SU-DHL-6 (cell line): ENCODE results near the gene PSEN1.

Experiments
- H2AFZ ChIP-seq: fragments of 200-600 bp; sonication (generic); 2 replicates; pipeline ENCODE4 v1.6.1; 2014; ENCODE audit warnings: low read depth, mild to moderate bottlenecking, moderate library complexity, mixed read lengths, antibody characterized with exemption, low read length; ENCODE audit not compliant: severe bottlenecking
- H3F3A ChIP-seq: fragments of 200-600 bp; shearing (Covaris generic); 2 replicates; pipeline ENCODE4 v1.6.0; 2016; ENCODE audit warnings: antibody characterized with exemption, mild to moderate bottlenecking; ENCODE audit not compliant: insufficient read depth
- H3K27ac ChIP-seq: fragments of 200-600 bp; sonication (generic); 2 replicates; pipeline ENCODE4 v1.5.1; 2016; ENCODE audit warnings: low read depth, mild to moderate bottlenecking, low read length, moderate library complexity, mixed read lengths
- H3K27me3 ChIP-seq: fragments of 200-600 bp; sonication (generic), shearing (Covaris generic); 2 replicates; pipeline ENCODE4 v1.6.0; 2014; ENCODE audit warnings: mild to moderate bottlenecking, low read length
- H3K36me3 ChIP-seq: fragments of 200-600 bp; sonication (generic); 2 replicates; pipeline ENCODE4 v1.6.1; 2014; ENCODE audit warnings: mild to moderate bottlenecking, low read length, mixed read lengths
- H3K4me2 ChIP-seq: fragments of 300-600, 200-600 bp; shearing (Covaris generic), sonication (generic); 2 replicates; pipeline ENCODE4 v1.6.0; 2014; ENCODE audit warnings: low read length, low read depth, mild to moderate bottlenecking; ENCODE audit not compliant: poor library complexity, severe bottlenecking
- H3K4me3 ChIP-seq: fragments of 200-600 bp; sonication (generic); 2 replicates; pipeline ENCODE4 v1.5.1; 2014; ENCODE audit warnings: antibody characterized with exemption, low read length, mild to moderate bottlenecking, mixed read lengths; ENCODE audit not compliant: insufficient read depth, poor library complexity, severe bottlenecking
- H3K79me2 ChIP-seq: fragments of 200-600 bp; sonication (generic); 2 replicates; pipeline ENCODE4 v1.6.1; 2014; ENCODE audit warnings: mild to moderate bottlenecking, low read length, moderate library complexity; ENCODE audit not compliant: insufficient read depth
- H3K9ac ChIP-seq: fragments of 200-600 bp; sonication (generic); 2 replicates; pipeline ENCODE4 v1.7.0; 2014; ENCODE audit warnings: mild to moderate bottlenecking, low read length
- H3K9me2 ChIP-seq: fragments of 200-600 bp; sonication (generic); replicated peaks from 2 replicates; pipeline ENCODE4 v1.6.1; 2014; ENCODE audit warnings: low read length; ENCODE audit not compliant: insufficient read depth
- H3K9me3 ChIP-seq: fragments of 200-600 bp; sonication (generic); 2 replicates; pipeline ENCODE4 v1.6.1; 2014; ENCODE audit warnings: low read length, mixed read lengths; ENCODE audit not compliant: insufficient read depth
- H4K20me1 ChIP-seq: fragments of 200-600 bp; sonication (generic); 2 replicates; pipeline ENCODE4 v1.6.1; 2014; ENCODE audit warnings: low read depth, mild to moderate bottlenecking, antibody characterized with exemption, low read length, moderate library complexity, mixed read lengths
- EZH2phosphoT487 ChIP-seq: fragments of 200-600 bp; sonication (generic), shearing (Covaris generic); conservative IDR thresholded peaks from 2 replicates; pipeline ENCODE4 v1.6.1; 2018; ENCODE audit warnings: mild to moderate bottlenecking, antibody characterized with exemption, low read length, moderate library complexity, mixed read lengths
- TF ChIP-seq, protein P1 (sequence below): fragments of 200-600 bp; sonication (generic); IDR thresholded peaks from one replicate; pipeline ENCODE4 v1.5.1; 2017; ENCODE audit warnings: antibody characterized with exemption, mild to moderate bottlenecking, low read length, moderate library complexity; ENCODE audit not compliant: insufficient read depth, poor library complexity, severe bottlenecking

PSEN1 gene

DNA sequence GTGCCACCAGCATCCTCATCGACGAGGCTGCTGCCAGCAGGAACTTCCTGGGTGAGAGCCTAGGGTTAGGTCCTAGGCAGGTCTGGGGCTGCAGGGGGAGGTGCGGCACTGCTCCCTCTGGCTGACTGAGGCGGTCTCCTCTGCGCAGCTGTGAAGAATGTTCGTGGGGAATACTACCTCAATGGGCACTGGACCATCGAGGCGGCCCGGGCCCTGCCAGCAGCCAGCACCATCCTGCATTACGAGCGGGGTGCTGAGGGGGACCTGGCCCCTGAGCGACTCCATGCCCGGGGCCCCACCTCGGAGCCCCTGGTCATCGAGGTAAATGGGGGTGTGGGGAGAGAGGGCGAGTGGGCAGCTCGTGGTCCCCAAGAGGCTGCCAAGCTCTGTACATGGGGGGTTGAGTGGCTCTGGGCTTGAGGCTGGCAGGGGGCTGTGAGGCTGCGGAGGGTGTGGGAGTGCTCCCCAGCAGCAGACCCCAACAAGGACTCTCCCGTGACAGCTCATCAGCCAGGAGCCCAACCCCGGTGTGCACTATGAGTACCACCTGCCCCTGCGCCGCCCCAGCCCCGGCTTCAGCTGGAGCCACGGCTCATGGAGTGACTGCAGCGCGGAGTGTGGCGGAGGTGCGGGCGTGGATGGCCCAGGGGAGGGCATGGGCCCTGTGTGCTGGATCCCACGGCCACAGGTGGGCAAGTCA, 115.4 kb downstream of the PSEN1 start:
- Histone ChIP-seq H3K4me2 (no peak overlapping the region), H3K9me2 (no peaks in the 10 kb centered on the region), H2AFZ (no peak overlapping the region), H3K9me3 (no peaks in the 10 kb centered on the region), H4K20me1 (no peaks in the 10 kb centered on the region), H3F3A (peaks cover 5% of the 10 kb centered on the region), H3K9ac (no peak overlapping the region), H3K27me3 (no peaks in the 10 kb centered on the region), H3K4me3 (no peak overlapping the region), H3K79me2 (no peaks in the 10 kb centered on the region), H3K27ac (no peak overlapping the region), H3K36me3 (no peaks in the 10 kb centered on the region)
- TF ChIP-seq EZH2phosphoT487, result no peak
- TF ChIP-seq, protein P1, sequence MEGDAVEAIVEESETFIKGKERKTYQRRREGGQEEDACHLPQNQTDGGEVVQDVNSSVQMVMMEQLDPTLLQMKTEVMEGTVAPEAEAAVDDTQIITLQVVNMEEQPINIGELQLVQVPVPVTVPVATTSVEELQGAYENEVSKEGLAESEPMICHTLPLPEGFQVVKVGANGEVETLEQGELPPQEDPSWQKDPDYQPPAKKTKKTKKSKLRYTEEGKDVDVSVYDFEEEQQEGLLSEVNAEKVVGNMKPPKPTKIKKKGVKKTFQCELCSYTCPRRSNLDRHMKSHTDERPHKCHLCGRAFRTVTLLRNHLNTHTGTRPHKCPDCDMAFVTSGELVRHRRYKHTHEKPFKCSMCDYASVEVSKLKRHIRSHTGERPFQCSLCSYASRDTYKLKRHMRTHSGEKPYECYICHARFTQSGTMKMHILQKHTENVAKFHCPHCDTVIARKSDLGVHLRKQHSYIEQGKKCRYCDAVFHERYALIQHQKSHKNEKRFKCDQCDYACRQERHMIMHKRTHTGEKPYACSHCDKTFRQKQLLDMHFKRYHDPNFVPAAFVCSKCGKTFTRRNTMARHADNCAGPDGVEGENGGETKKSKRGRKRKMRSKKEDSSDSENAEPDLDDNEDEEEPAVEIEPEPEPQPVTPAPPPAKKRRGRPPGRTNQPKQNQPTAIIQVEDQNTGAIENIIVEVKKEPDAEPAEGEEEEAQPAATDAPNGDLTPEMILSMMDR, result no peak

DNA sequence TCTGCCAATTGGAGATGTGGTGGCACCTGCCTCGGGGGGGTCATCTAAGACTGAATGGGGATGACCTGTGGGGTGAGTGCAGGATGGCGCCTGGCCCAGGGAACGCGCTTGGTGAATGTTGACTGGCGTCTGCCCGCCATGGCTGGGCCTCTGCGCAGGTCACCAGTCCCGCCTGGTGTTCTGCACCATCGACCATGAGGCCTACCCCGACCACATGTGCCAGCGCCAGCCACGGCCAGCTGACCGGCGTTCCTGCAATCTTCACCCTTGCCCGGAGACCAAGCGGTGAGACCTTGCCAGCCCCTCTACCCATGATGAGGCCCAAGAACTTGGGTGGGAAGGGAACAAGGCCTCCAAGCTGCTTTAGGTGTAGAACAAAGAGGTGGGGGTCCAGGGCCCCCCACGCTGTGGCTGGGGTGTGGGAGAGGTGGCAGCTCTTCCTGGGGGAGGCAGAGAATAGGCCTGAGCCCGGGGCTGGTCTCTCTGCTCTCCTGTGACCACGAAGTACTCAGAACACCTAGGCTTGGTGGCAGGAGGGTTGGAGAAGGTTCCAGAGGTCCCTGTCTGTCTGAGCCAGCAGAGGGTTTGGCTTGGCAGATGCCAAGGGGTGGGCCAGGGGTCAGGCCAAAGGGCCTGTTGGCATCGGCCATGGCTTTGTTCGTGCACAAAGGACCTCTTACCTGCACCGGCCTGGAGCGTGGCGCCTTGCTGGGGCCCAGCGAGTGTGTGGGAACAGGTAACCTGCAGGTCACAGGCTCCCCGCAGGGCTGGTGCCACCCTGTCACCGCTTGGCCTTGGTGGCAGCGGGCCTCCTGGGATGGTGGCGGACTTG, 116.4 kb downstream of the PSEN1 start:
- no peaks in the 10 kb centered on the region for H3K36me3 ChIP-seq
- TF ChIP-seq, protein P1, result no peak
- no peak for TF ChIP-seq EZH2phosphoT487
- H3K27me3 ChIP-seq, result no peaks in the 10 kb centered on the region
- no peaks in the 10 kb centered on the region for H4K20me1 ChIP-seq
- H3K4me2 ChIP-seq, result no peak overlapping the region
- H3K9me3 ChIP-seq, result no peaks in the 10 kb centered on the region
- H3F3A ChIP-seq, result no peaks in the 10 kb centered on the region; the same call in 1 of the 2 replicates
- no peak overlapping the region for H3K4me3 ChIP-seq
- H3K27ac ChIP-seq, result no peak overlapping the region
- no peaks in the 10 kb centered on the region for H3K79me2 ChIP-seq
- H3K9ac ChIP-seq, result no peak overlapping the region
- H2AFZ ChIP-seq, result no peak overlapping the region
- H3K9me2 ChIP-seq, result no peaks in the 10 kb centered on the region

DNA sequence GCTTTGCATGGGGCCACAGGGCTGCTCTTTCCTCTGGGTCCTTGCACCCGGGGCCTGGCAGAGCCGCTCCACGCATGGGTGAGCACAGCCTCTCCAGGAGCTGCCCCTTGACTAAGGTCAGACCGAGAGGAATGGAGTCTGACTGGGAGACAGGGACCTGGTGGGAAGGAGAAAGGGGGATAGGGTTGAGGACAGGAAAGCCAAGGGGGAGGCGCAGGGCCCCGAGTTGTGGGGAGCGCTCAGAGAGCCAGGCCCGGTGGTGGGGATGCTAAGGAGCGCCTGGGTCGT, 117.0 kb downstream of the PSEN1 start:
- H3K79me2 ChIP-seq, result no peaks in the 10 kb centered on the region
- no peaks in the 10 kb centered on the region for H3K9me2 ChIP-seq
- H4K20me1 ChIP-seq, result no peaks in the 10 kb centered on the region
- no peak overlapping the region for H2AFZ ChIP-seq
- H3F3A ChIP-seq, result no peaks in the 10 kb centered on the region; the same call in 1 of the 2 replicates
- H3K4me2 ChIP-seq, result no peak overlapping the region
- no peak overlapping the region for H3K4me3 ChIP-seq
- H3K9me3 ChIP-seq, result no peaks in the 10 kb centered on the region
- H3K27me3 ChIP-seq, result no peaks in the 10 kb centered on the region
- no peak overlapping the region for H3K27ac ChIP-seq
- H3K9ac ChIP-seq, result no peak overlapping the region
- no peak for TF ChIP-seq EZH2phosphoT487
- TF ChIP-seq, protein P1, result no peak
- H3K36me3 ChIP-seq, result no peaks in the 10 kb centered on the region
